ENCODE results near the gene AMBRA1. TPM values are rescaled to one million over a fixed set of nuclear protein-coding genes. Genes with fewer than 3 reads are reported as not detected.
A peak's percentile ranks its signal among the peaks of the same experiment; 100 is the strongest.

Gene AMBRA1
- total and polyA plus RNA-seq, 12 donors: 5.2 to 23.3 (median 16.0) TPM

DNA sequence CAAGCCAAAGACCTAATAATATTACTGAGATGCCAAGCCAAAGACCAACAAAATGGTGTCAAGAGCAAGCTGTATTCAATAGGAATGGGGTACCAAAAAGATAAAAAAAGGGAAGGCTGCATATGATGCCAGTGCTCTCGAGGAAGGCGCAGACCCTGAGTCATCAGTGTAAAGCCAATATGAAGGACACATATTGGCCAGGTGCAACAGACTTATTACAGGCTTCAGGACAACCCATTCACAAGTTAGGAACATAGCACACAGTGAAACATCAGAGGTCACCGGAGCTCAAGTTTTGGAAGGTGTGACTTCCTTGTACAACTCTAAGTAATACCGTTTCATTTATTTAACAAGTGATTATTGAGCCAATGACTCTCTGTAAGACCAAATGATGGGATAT, 58.1 kb downstream of the AMBRA1 start:
- ATAC-seq: no peak
- no peak overlapping the region for H3K4me3 ChIP-seq
- no peak for DNase-seq
- intact Hi-C loops (cut with DNase I): loop anchor here in 7 of 10 donors (2.0 to 10.0 kb wide), 7 partner anchors 43 to 148 kb away; partner anchors contain the start of gene CHRM4 (in 2 of the 7)
- TF ChIP-seq, protein P1, sequence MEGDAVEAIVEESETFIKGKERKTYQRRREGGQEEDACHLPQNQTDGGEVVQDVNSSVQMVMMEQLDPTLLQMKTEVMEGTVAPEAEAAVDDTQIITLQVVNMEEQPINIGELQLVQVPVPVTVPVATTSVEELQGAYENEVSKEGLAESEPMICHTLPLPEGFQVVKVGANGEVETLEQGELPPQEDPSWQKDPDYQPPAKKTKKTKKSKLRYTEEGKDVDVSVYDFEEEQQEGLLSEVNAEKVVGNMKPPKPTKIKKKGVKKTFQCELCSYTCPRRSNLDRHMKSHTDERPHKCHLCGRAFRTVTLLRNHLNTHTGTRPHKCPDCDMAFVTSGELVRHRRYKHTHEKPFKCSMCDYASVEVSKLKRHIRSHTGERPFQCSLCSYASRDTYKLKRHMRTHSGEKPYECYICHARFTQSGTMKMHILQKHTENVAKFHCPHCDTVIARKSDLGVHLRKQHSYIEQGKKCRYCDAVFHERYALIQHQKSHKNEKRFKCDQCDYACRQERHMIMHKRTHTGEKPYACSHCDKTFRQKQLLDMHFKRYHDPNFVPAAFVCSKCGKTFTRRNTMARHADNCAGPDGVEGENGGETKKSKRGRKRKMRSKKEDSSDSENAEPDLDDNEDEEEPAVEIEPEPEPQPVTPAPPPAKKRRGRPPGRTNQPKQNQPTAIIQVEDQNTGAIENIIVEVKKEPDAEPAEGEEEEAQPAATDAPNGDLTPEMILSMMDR (IDR thresholded peaks at IDR 0.05): no peak
- no peak overlapping the region for H3K27ac ChIP-seq
- peaks cover 0 to 21% (median under 1%) of the 10 kb centered on the region in 9 donors for H3K36me3 ChIP-seq
- H3K27me3 ChIP-seq: no peaks in the 10 kb centered on the region
- H3K9me3 ChIP-seq: no peaks in the 10 kb centered on the region
- H3K4me1 ChIP-seq: peaks cover 2 to 30% (median 13%) of the 10 kb centered on the region in 9 donors
- WGBS, 2 donors: 93 to 98% methylated on average over 4 of the region's 4 CpGs

DNA sequence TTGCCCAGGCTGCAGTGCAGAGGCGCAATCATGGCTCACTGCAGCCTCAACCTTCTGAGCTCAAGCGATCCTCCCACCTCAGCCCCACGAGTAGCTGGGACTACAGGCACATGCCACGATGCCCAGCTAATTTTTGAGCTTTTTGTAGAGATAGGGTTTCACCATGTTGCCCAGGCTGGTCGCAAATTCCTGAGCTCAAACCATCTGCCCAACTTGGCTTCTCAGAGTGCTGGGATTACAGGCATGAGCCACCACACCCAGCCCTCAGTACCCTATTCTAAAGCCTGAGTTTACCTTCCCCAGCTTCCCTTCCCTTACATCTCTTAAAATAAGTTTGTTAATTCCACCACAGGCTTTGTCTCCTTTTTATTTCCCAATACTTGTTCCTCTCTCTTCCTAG, 59.1 kb downstream of the AMBRA1 start:
- ATAC-seq (no peak), DNase-seq (no peak)
- peaks cover 2 to 40% (median 20%) of the 10 kb centered on the region in 9 donors for H3K4me1 ChIP-seq
- intact Hi-C loops (cut with DNase I): loop anchor here in 6 of 10 donors (5.0 to 10.0 kb wide), 5 partner anchors 42 to 147 kb away; partner anchors contain the start of gene CHRM4 (in 2 of the 6)
- no peak overlapping the region for H3K27ac ChIP-seq
- TF ChIP-seq, protein P1 (IDR thresholded peaks at IDR 0.05): no peak
- H3K27me3 ChIP-seq: no peaks in the 10 kb centered on the region
- no peaks in the 10 kb centered on the region for H3K9me3 ChIP-seq
- H3K4me3 ChIP-seq: no peak overlapping the region
- WGBS, 2 donors: 94% methylated on average over 5 of the region's 5 CpGs
- peaks cover 0 to 12% (median 0%) of the 10 kb centered on the region in 9 donors for H3K36me3 ChIP-seq

DNA sequence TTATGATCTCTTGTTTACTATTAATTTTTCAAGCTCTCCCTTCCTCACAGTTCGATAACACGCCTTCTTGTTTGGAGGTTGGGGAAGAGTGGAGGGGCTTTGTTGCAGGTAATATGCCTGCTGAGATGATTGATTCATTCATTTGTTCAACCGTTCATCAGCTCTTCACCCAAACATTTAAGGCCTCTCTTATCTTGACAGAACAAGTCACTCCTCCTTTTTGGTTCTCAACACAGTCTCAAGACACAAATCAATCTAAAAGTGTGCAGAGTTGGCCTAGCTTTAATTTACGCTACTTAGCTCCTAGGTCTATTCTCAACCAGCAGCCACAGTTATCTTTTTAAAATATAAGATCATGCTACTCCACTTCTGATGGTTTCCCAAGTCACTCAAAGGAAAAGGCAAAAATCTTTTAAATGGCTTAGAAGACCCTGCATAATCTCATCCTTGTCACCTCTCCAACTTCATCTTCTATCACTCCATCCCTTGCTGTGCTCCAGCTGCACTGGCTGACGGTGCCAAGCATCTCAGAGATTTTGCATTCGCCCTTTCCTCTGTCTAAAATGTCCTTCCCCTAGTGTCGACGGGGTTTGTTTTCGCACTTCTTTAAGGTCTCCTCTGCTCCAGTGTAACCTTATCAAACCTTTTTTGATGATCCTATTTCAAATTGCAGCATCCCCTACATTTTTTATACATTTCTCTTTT, 60.3 kb downstream of the AMBRA1 start:
- 64 to 71% methylated on average over 9 of the region's 9 CpGs for WGBS, 2 donors
- H3K4me1 ChIP-seq: peaks cover 7 to 52% (median 29%) of the 10 kb centered on the region in 9 donors
- H3K27me3 ChIP-seq: no peaks in the 10 kb centered on the region
- TF ChIP-seq, protein P1 (IDR thresholded peaks at IDR 0.05): no peak
- DNase-seq: no peak
- H3K36me3 ChIP-seq: peaks cover 0 to 3% (median 0%) of the 10 kb centered on the region in 9 donors
- intact Hi-C loops (cut with DNase I): loop anchor here in 1 of 10 donors (10.0 kb wide), 1 partner anchor 49 kb away; no protein-coding TSS in a partner anchor
- H3K27ac ChIP-seq: no peak overlapping the region
- no peak for ATAC-seq
- no peak overlapping the region for H3K4me3 ChIP-seq
- H3K9me3 ChIP-seq: no peaks in the 10 kb centered on the region

DNA sequence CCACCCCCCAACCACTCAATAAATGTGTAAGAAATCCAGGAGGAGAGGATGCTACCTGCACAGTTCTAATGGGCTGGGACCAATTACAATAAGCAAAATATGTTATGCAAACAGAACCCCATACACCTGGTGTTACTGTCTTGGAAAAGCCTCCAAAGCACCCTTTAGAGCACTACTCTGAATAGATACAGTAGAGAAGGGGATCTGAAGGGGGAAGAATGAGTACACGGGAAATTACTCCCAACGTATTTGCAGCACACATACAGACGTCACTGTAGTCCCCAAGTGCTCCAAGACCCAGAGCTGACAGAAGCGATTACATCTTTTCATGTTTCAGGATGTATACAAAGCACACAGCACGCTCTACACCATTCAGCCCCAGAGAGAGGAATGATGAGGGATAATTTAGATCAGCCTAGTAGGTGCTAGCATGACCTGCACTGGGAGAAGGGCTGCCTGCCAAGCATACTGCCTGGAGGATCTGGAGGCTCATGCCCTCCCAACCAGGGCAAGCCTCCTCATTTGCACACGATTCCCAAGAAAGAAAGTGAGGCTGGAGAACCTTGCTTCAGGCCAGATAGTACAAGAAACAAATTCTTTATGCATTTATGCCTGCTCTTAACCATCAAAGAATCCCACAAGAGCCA, 63.8 kb downstream of the AMBRA1 start:
- TF ChIP-seq, protein P1 (IDR thresholded peaks at IDR 0.05): no peak
- 91 to 93% methylated on average over 6 of the region's 6 CpGs for WGBS, 2 donors
- Histone ChIP-seq H3K4me1 (peaks cover 5 to 46% (median 31%) of the 10 kb centered on the region in 9 donors), H3K27me3 (no peaks in the 10 kb centered on the region), H3K9me3 (peaks cover 0 to 16% (median 4%) of the 10 kb centered on the region in 11 donors), H3K36me3 (no peaks in the 10 kb centered on the region), H3K4me3 (no peak overlapping the region), H3K27ac (no peak overlapping the region)
- ATAC-seq (peak in 1 of 8 donors; percentile 39), DNase-seq (no peak)
- intact Hi-C loops (cut with DNase I): loop anchor here in 8 of 10 donors (2.0 to 10.0 kb wide), 5 partner anchors 38 to 143 kb away; partner anchors contain the start of gene CHRM4 (in 1 of the 8)
